Activated CD8-positive, alpha-beta T cell treated with anti-CD3 and anti-CD28 coated beads, Interleukin-2, amount 10 ng/mL, durations not matched to agents 7 days and 5 days (primary cell): ENCODE measurements around the gene UBL7. TPM values are rescaled to one million over a fixed set of nuclear protein-coding genes. Genes with fewer than 3 reads are reported as not detected.
A peak's percentile ranks its signal among the peaks of the same experiment; 100 is the strongest.

Experiments
- ATAC-seq: fragments of 150-1000 bp; cut with Tn5 transposase; one replicate; pipeline ENCODE4 v1.10.0; 2021; ENCODE audit warnings: moderate library complexity
- CTCF ChIA-PET: fragments of 350-600 bp; sonication (Branson Sonifier 250); formaldehyde crosslinking; loops from one replicate; lab custom pipeline; 2021; ENCODE audit warnings: antibody characterized with exemption; lab: Charles Lee
- POLR2A ChIA-PET: fragments of 350-600 bp; sonication (Branson Sonifier 250); formaldehyde crosslinking; loops from one replicate; lab custom pipeline; 2021; ENCODE audit warnings: antibody characterized with exemption; lab: Charles Lee
- DNase-seq: peaks from one replicate; pipeline ENCODE4 v3.0.0-alpha.2; 2020
- H3K27ac Mint-ChIP-seq: one replicate; pipeline ENCODE4 v1.8.0; 2021; ENCODE audit warnings: mild to moderate bottlenecking, mixed read lengths
- H3K27me3 Mint-ChIP-seq: one replicate; pipeline ENCODE4 v1.8.0; 2021; ENCODE audit warnings: low read depth, mixed read lengths
- H3K36me3 Mint-ChIP-seq: one replicate; pipeline ENCODE4 v1.8.0; 2021; ENCODE audit warnings: low read depth, mixed read lengths
- H3K4me1 Mint-ChIP-seq: one replicate; pipeline ENCODE4 v1.8.0; 2021; ENCODE audit warnings: low read depth, mixed read lengths
- H3K4me3 Mint-ChIP-seq: one replicate; pipeline ENCODE4 v1.8.0; 2021; ENCODE audit warnings: mild to moderate bottlenecking, mixed read lengths
- H3K9me3 Mint-ChIP-seq: one replicate; pipeline ENCODE4 v1.8.0; 2022; ENCODE audit warnings: mixed read lengths; ENCODE audit not compliant: insufficient read depth
- microRNA-seq: library from miRNA; unstranded; fragments of <30 nt; microRNA quantifications from one replicate; pipeline ENCODE4 v1.2.0, GENCODE V29; 2022
- total RNA-seq, 2 experiments: library from RNA; stranded (reverse); gene quantifications; one replicate each; pipeline ENCODE4 v1.2.3, GENCODE V29; 2021

The UBL7 gene
- total RNA-seq, 2 experiments from 2014 or later, result 60.8 to 71.4 TPM

GRCh38 chr15:74397239-74398068, 63.5 kb downstream of the UBL7 start:
- ChIA-PET POLR2A (interaction anchor here (0.6 to 4.6 kb wide), 3 partner anchors 12 to 15 kb away, joined by 3 to 23 read pairs (median 4); no protein-coding TSS in a partner anchor), CTCF (interaction anchor here (1.0 to 5.3 kb wide), 3 partner anchors 13 to 41 kb away, joined by 3 to 24 read pairs (median 3); no protein-coding TSS in a partner anchor)
- H3K27ac Mint-ChIP-seq, result peak overlapping the region; percentile 81
- DNase-seq (no peak), ATAC-seq (no peak)
- no peaks in the 10 kb centered on the region for H3K9me3 Mint-ChIP-seq
- H3K4me1 Mint-ChIP-seq, result peaks cover 88% of the 10 kb centered on the region
- no peaks in the 10 kb centered on the region for H3K27me3 Mint-ChIP-seq
- no peaks in the 10 kb centered on the region for H3K36me3 Mint-ChIP-seq
- no peak overlapping the region for H3K4me3 Mint-ChIP-seq

- Mint-ChIP-seq H3K27me3 (no peaks in the 10 kb centered on the region), H3K36me3 (no peaks in the 10 kb centered on the region), H3K4me3 (no peak overlapping the region), H3K4me1 (peaks cover 88% of the 10 kb centered on the region), H3K27ac (peak overlapping the region; percentile 81), H3K9me3 (no peaks in the 10 kb centered on the region)
- ATAC-seq (no peak), DNase-seq (no peak)
- POLR2A ChIA-PET, result interaction anchor here (0.6 to 4.6 kb wide), 4 partner anchors 11 to 36 kb away, joined by 3 to 23 read pairs (median 4); no protein-coding TSS in a partner anchor
- CTCF ChIA-PET, result interaction anchor here (1.0 to 5.3 kb wide), 4 partner anchors 12 to 42 kb away, joined by 3 to 24 read pairs (median 6); no protein-coding TSS in a partner anchor
Observed at GRCh38 chr15:74396445-74397238, 64.3 kb downstream of the UBL7 start.

GRCh38 chr15:74396146-74396438, 64.9 kb downstream of the UBL7 start:
- Mint-ChIP-seq H3K27me3 (no peaks in the 10 kb centered on the region), H3K27ac (peak overlapping the region; percentile 81), H3K4me3 (no peak overlapping the region), H3K4me1 (peaks cover 88% of the 10 kb centered on the region), H3K36me3 (no peaks in the 10 kb centered on the region), H3K9me3 (no peaks in the 10 kb centered on the region)
- ChIA-PET CTCF (interaction anchor here (1.1 to 5.3 kb wide), 3 partner anchors 11 to 36 kb away, joined by 3 to 24 read pairs (median 8); no protein-coding TSS in a partner anchor), POLR2A (interaction anchor here (0.9 to 4.6 kb wide), 3 partner anchors 11 to 37 kb away, joined by 3 to 23 read pairs (median 4); no protein-coding TSS in a partner anchor)
- DNase-seq (no peak), ATAC-seq (no peak)

Small RNA genes within 50 kb of the gene (microRNA-seq; reads per million reads assigned to microRNA genes)
- not detected for gene MIR6881

Other genes with a start within 250 kb of the UBL7 start
- not detected for gene CCDC33, start 224.8 kb downstream of the UBL7 start, total RNA-seq
- not detected for gene CYP11A1, start 93.5 kb downstream of the UBL7 start, total RNA-seq
- gene SEMA7A, start 27.2 kb downstream of the UBL7 start, total RNA-seq, result 10 to 100 TPM; 16.1 to 16.9 TPM
- 10 to 100 TPM; 39.8 to 40.1 TPM for gene ARID3B, start 80.1 kb upstream of the UBL7 start, total RNA-seq
- gene CLK3, start 154.7 kb upstream of the UBL7 start, total RNA-seq, result 100 to 1,000 TPM; 125 to 128 TPM
- gene EDC3, start 234.9 kb upstream of the UBL7 start, total RNA-seq, result 10 to 100 TPM; 40.4 to 41.6 TPM